Measurements from ENCODE around the gene MAPKAPK5. TPM values are rescaled to one million over a fixed set of nuclear protein-coding genes. Genes with fewer than 3 reads are reported as not detected.
"Not testable (repeated sequence)": the region's sequence is repeated elsewhere in the genome, so short reads cannot be mapped to it uniquely, and the experiment has no call there.

Gene MAPKAPK5
- total RNA-seq, 4 donors from 2014 or later = 40.7 to 70.4 (median 50.4) TPM

DNA sequence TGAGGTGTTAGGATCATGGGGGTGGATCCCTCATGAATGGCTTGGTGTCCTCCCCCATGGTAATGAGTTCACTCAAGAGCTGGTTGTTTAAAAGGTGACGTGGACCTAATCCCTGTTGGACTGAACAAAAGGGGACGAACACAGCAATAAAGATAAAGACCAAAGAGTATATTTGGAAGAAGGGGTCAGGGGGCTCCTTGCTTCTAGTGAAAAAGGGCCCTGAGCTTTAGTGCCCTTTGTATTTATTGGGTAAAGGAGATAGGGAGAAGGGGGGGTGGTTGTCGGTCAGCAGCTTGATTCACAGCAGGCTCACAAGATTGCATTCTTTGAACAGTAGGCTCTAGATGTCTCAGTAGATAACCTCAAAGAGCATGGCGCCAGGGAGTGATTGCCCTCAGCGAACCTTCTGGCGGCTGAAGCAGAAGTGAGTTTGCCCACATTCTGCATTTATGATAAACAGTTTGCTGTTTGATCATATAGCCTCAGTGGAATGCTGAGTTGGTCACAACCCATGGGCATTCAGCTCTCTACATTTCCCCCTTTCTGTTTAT, 25.9 kb upstream of the MAPKAPK5 start:
- TF ChIP-seq EP300 (IDR thresholded peaks at IDR 0.05) = no peak
- TF ChIP-seq POLR2A (IDR thresholded peaks at IDR 0.05) = no peak
- no peak for TF ChIP-seq POLR2AphosphoS5 (IDR thresholded peaks at IDR 0.05)
- TF ChIP-seq, protein P1, sequence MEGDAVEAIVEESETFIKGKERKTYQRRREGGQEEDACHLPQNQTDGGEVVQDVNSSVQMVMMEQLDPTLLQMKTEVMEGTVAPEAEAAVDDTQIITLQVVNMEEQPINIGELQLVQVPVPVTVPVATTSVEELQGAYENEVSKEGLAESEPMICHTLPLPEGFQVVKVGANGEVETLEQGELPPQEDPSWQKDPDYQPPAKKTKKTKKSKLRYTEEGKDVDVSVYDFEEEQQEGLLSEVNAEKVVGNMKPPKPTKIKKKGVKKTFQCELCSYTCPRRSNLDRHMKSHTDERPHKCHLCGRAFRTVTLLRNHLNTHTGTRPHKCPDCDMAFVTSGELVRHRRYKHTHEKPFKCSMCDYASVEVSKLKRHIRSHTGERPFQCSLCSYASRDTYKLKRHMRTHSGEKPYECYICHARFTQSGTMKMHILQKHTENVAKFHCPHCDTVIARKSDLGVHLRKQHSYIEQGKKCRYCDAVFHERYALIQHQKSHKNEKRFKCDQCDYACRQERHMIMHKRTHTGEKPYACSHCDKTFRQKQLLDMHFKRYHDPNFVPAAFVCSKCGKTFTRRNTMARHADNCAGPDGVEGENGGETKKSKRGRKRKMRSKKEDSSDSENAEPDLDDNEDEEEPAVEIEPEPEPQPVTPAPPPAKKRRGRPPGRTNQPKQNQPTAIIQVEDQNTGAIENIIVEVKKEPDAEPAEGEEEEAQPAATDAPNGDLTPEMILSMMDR (IDR thresholded peaks at IDR 0.05) = no peak
- Histone ChIP-seq H3K36me3 (peaks cover 0 to 16% of the 10 kb centered on the region in 2 donors), H3K4me1 (peaks cover 0 to 19% (median 0%) of the 10 kb centered on the region in 3 donors), H3K27me3 (no peaks in the 10 kb centered on the region), H3K9me3 (no peaks in the 10 kb centered on the region), H3K27ac (no peak overlapping the region), H3K4me3 (no peak overlapping the region)
- no peak for ATAC-seq
- WGBS, 2 donors (ENCODE audit: low coverage in 1 of 2) = 64 to 81% methylated on average over 4 to 6 of the region's 6 CpGs

DNA sequence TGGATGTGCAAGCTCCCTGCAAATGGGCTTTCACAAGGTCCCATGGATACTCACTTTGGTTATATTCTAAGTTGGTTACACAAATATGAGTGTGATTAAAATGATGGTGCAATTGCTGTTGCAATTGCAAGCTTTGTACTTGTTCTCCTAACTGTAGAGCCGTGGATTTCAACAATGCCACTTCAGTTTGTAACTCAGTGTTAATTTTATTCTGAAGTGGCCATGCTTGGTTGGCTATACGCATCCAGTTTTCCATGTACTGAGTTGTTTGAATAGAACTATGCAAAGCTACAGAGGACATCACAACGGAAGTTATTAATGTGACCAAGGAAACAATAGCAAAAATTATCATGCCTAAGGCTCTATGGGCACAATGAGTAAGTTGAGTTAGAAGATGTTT, 25.1 kb upstream of the MAPKAPK5 start:
- not testable (repeated sequence) for ATAC-seq, H3K27ac ChIP-seq, H3K9me3 ChIP-seq, H3K36me3 ChIP-seq, H3K27me3 ChIP-seq, H3K4me3 ChIP-seq
- H3K4me1 ChIP-seq = peaks cover 0 to 19% (median 0%) of the 10 kb centered on the region in 3 donors
- 74 to 90% methylated on average over 2 to 3 of the region's 3 CpGs for WGBS, 2 donors (ENCODE audit: low coverage in 1 of 2)

DNA sequence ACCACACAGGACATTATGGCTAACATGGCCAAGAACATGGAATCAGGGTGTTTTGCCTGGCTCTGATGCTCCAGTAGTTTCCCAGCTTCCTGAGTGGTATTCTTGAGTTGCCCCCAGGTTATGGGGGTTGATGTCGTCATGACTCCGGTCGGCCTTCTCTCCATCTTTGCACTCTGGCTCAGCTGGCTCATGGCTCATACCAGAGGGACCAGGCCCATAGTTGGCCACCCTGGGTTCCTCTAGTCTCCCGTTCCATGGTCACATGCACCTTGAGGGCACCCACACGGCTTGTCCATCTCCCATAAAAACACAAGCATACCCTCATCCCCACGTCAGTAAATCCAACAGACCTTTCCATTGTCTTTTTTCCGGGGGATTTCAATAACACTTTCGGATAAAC, 23.7 kb upstream of the MAPKAPK5 start:
- TF ChIP-seq POLR2A (IDR thresholded peaks at IDR 0.05) = no peak
- TF ChIP-seq EP300 (IDR thresholded peaks at IDR 0.05) = no peak
- TF ChIP-seq, protein P1 (IDR thresholded peaks at IDR 0.05) = no peak
- TF ChIP-seq POLR2AphosphoS5 (IDR thresholded peaks at IDR 0.05) = no peak
- no peaks in the 10 kb centered on the region for H3K9me3 ChIP-seq
- WGBS, 2 donors (ENCODE audit: low coverage in 1 of 2) = 79 to 83% methylated on average over 5 to 8 of the region's 8 CpGs
- no peaks in the 10 kb centered on the region for H3K27me3 ChIP-seq
- no peaks in the 10 kb centered on the region for H3K36me3 ChIP-seq
- H3K4me1 ChIP-seq = peaks cover 0 to 11% (median 0%) of the 10 kb centered on the region in 3 donors
- H3K4me3 ChIP-seq = no peak overlapping the region
- ATAC-seq = no peak
- no peak overlapping the region for H3K27ac ChIP-seq

DNA sequence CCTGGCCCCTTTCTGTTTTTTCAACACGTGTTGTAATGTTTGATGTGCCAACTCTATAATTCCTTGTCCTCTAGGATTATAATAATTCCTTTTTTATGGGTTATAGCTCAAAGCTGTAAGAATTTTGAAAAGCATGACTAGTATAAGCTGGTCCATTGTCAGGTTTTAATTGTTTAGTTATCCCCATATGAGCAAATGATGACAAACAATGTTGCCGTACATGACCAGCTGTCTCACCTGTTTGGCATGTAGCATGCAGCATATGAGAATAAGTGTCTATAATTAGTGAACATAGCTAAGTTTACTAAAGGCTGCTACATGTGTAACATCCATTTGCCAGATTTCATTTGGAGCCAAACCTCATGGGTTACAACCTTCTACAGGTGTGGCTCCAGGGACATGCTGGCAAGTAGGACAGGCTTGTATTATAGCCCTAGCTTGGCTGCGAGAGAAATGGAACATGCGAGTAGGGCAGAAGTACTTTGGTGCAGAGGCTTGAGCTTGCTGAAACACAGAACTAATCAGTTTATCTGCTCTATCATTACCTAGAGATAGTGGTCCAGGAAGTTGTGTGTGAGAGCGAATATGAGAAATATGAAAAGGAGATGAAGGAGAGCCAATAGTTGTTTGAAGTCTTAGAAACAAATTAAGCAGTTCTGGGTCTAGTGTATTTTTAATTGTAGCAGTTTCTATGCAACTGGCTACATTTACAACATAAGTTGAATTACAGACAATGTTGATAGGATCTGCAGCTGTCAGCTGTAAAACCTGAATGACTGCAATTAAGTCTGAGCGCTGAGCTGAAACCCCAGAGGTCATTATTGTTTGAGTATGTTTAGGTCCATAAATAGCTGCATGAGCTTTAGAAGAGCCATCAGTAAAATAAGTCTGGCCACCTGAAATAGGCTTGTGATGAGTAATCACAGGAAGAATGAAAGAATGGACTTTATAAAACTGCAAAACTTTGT, 22.6 kb upstream of the MAPKAPK5 start:
- Histone ChIP-seq H3K36me3 (no peaks in the 10 kb centered on the region), H3K27ac (no peak overlapping the region), H3K27me3 (no peaks in the 10 kb centered on the region), H3K9me3 (no peaks in the 10 kb centered on the region), H3K4me3 (no peak overlapping the region), H3K4me1 (peaks cover 0 to 8% (median 0%) of the 10 kb centered on the region in 3 donors)
- TF ChIP-seq, protein P1 (IDR thresholded peaks at IDR 0.05) = no peak
- no peak for TF ChIP-seq POLR2A (IDR thresholded peaks at IDR 0.05)
- TF ChIP-seq POLR2AphosphoS5 (IDR thresholded peaks at IDR 0.05) = no peak
- TF ChIP-seq EP300 (IDR thresholded peaks at IDR 0.05) = no peak
- ATAC-seq = no peak
- WGBS, 2 donors (ENCODE audit: low coverage in 1 of 2) = 39 to 56% methylated on average over 6 of the region's 6 CpGs

DNA sequence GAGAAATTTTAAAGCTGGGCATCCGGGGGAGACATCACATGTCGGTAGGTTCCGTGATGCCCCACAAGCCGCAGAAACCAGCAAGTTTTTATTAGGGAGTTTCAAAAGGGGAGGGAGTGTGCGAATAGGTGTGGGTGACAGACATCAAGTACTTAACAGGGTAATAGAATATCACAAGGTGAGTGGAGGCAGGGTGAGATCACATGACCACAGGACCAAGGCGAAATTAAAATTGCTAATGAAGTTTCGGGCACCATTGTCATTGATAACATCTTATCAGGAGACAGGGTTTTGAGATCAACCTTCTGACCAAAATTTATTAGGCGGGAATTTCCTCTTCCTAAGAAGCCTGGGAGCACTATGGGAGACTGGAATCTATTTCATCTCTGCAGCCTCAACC, 21.2 kb upstream of the MAPKAPK5 start:
- not testable (repeated sequence) for H3K36me3 ChIP-seq, H3K27me3 ChIP-seq, ATAC-seq, H3K27ac ChIP-seq, H3K4me3 ChIP-seq, H3K9me3 ChIP-seq, H3K4me1 ChIP-seq
- 52 to 94% methylated on average over 2 to 8 of the region's 8 CpGs for WGBS, 2 donors (ENCODE audit: low coverage in 1 of 2)

DNA sequence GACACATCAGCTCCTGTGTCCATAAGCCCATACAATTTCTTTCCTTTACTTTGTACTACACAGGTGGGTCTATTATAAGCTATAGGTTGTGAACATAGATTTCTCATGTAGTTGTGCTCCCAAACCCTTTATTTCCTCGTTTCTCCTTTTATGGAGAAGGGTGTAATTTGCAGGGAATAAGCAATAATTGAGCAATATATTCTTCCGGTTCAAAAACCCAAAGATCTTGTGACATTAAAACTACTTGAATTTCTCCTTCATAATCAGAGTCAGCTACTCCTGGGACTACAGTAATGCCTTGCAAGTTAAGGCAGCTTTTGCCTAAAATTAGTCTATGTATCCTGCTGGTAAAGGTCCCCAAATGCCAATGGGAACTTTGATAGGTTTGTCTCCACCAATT, 19.1 kb upstream of the MAPKAPK5 start:
- peaks cover 0 to 8% (median 0%) of the 10 kb centered on the region in 3 donors for H3K4me1 ChIP-seq
- no peaks in the 10 kb centered on the region for H3K36me3 ChIP-seq
- no peak overlapping the region for H3K27ac ChIP-seq
- ATAC-seq = no peak
- TF ChIP-seq, protein P1 (IDR thresholded peaks at IDR 0.05) = no peak
- no peak for TF ChIP-seq POLR2AphosphoS5 (IDR thresholded peaks at IDR 0.05)
- TF ChIP-seq EP300 (IDR thresholded peaks at IDR 0.05) = no peak
- no peak for TF ChIP-seq POLR2A (IDR thresholded peaks at IDR 0.05)
- H3K27me3 ChIP-seq = no peaks in the 10 kb centered on the region
- WGBS, 2 donors (ENCODE audit: low coverage in 1 of 2) = 50 to 53% methylated on average over 2 of the region's 2 CpGs
- no peaks in the 10 kb centered on the region for H3K9me3 ChIP-seq
- no peak overlapping the region for H3K4me3 ChIP-seq

Measured in gastroesophageal sphincter (tissue), 4 donors.